Breast epithelium (tissue), 4 donors: ENCODE results near the gene SLC16A5. TPM values are rescaled to one million over a fixed set of nuclear protein-coding genes. Genes with fewer than 3 reads are reported as not detected.

Experiments used
- DNase-seq, 2 donors: peaks; one replicate each; pipeline ENCODE4 v3.0.0-alpha.2; 2019; ENCODE audit warnings: low spot score in 2 of 2
- H3K27ac ChIP-seq, 2 donors: fragments of 200-600 bp; sonication (generic) in 1 of 2; one replicate each; pipeline ENCODE4 v1.5.1; 2016 to 2019; ENCODE audit warnings: mild to moderate bottlenecking in 1 of 2
- H3K27me3 ChIP-seq, 2 donors: fragments of 200-600 bp; sonication (generic) in 1 of 2; one replicate each; pipeline versions ENCODE4 v1.5.1 to v1.6.0; 2017 to 2019; ENCODE audit warnings: control low read depth in 1 of 2, mild to moderate bottlenecking in 1 of 2
- H3K36me3 ChIP-seq: fragments of 200-600 bp; one replicate; pipeline ENCODE4 v1.5.1; 2019
- H3K4me1 ChIP-seq, 2 donors: fragments of 200-600 bp; sonication (generic); one replicate each; pipeline ENCODE4 v1.5.1; 2016 to 2019; ENCODE audit warnings: control low read depth in 1 of 2
- H3K4me3 ChIP-seq, 3 donors: fragments of 200-600 bp; sonication (generic); 1 replicate in 2 of 3; 2 replicates in 1 of 3; pipeline ENCODE4 v1.5.1; 2016 to 2019; ENCODE audit warnings: mild to moderate bottlenecking in 3 of 3, moderate library complexity in 2 of 3
- H3K9me3 ChIP-seq, 2 donors: fragments of 200-600 bp; sonication (generic) in 1 of 2; one replicate each; pipeline ENCODE4 v1.5.1; 2016 to 2019; ENCODE audit warnings: control low read depth in 1 of 2
- POLR2A ChIP-seq: fragments of 450-650 bp; IDR thresholded peaks from one replicate; pipeline ENCODE4 v1.6.1; 2016; ENCODE audit warnings: antibody characterized with exemption, mild to moderate bottlenecking, moderate library complexity
- POLR2AphosphoS5 ChIP-seq, 3 donors: sonication (generic); formaldehyde crosslinking; IDR thresholded peaks; one replicate each; pipeline ENCODE4 v1.6.1; 2017; ENCODE audit warnings: antibody characterized with exemption in 3 of 3
- intact Hi-C: fragments of 100-400 bp; cut with DNase I; formaldehyde crosslinking; loops from one replicate; pipeline ENCODE4 v1.15.1; 2023; ENCODE audit warnings: low total_unique reads
- total RNA-seq, 3 donors: library from RNA; depleted of rRNA; stranded (reverse); fragments of >200 nt; gene quantifications; one replicate each; pipeline ENCODE4 v1.1.0, GENCODE V29; 2016
- TF ChIP-seq, protein P1 (sequence below), 3 donors: fragments of 450-650 bp; IDR thresholded peaks; one replicate each; pipeline ENCODE4 v1.5.1; 2016 to 2017; ENCODE audit warnings: antibody characterized with exemption in 3 of 3, mild to moderate bottlenecking in 3 of 3, moderate library complexity in 3 of 3

SLC16A5 gene
- total RNA-seq, 3 donors from 2014 or later, result 9.0 to 19.8 (median 18.4) TPM

DNA sequence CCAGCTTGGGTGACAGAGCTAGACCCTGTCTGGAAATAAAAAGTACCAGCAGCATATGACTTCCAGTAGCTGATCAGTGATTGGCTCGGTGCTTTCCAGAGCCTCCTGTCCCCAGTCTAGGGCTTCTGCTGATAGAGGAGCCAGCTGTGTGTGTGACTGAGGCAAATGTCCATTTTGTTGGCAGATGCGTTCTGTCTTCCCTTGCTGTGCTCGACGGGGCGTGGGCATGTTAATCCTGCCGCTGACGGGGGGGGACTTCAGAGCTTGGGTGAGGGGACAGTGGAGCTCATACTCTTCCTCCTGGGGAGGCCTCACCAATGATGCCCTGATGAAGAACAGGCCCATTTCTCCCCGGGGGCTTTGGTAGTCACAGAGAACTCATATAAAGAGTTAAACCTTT lies 26.1 kb upstream of the SLC16A5 start:
- H3K27me3 ChIP-seq, result no peaks in the 10 kb centered on the region
- no peak for DNase-seq
- H3K27ac ChIP-seq, result no peak overlapping the region
- H3K36me3 ChIP-seq, result peaks cover 3% of the 10 kb centered on the region
- intact Hi-C loops, result no loop called here
- H3K4me3 ChIP-seq, result no peak overlapping the region
- H3K4me1 ChIP-seq, result no peaks in the 10 kb centered on the region
- TF ChIP-seq POLR2A, result no peak
- TF ChIP-seq, protein P1, sequence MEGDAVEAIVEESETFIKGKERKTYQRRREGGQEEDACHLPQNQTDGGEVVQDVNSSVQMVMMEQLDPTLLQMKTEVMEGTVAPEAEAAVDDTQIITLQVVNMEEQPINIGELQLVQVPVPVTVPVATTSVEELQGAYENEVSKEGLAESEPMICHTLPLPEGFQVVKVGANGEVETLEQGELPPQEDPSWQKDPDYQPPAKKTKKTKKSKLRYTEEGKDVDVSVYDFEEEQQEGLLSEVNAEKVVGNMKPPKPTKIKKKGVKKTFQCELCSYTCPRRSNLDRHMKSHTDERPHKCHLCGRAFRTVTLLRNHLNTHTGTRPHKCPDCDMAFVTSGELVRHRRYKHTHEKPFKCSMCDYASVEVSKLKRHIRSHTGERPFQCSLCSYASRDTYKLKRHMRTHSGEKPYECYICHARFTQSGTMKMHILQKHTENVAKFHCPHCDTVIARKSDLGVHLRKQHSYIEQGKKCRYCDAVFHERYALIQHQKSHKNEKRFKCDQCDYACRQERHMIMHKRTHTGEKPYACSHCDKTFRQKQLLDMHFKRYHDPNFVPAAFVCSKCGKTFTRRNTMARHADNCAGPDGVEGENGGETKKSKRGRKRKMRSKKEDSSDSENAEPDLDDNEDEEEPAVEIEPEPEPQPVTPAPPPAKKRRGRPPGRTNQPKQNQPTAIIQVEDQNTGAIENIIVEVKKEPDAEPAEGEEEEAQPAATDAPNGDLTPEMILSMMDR (IDR thresholded peaks at IDR 0.05), result no peak
- TF ChIP-seq POLR2AphosphoS5 (IDR thresholded peaks at IDR 0.05), result no peak
- no peaks in the 10 kb centered on the region for H3K9me3 ChIP-seq

DNA sequence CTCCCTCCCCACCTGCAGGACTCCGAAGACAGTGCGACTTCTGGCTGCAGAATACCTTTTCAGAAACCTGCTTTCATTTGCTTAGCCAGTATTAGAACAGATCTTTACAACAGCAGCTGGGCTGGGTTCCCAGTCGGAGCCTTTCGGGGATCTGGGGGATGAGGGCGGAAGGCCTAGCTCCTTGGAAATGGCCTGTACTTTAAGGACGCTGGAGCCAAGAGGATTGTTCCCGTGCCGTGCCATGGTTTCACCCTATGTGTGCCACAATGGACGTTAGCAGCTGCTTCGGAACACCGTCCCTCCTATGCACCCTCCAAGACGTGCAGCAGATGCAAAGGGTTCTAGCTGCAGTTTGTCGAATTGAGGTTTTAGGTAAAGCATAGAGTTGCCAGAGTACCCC lies 24.6 kb upstream of the SLC16A5 start:
- Histone ChIP-seq H3K27ac (no peak overlapping the region), H3K27me3 (no peaks in the 10 kb centered on the region), H3K4me1 (no peaks in the 10 kb centered on the region), H3K4me3 (no peak overlapping the region), H3K36me3 (peaks cover 3% of the 10 kb centered on the region), H3K9me3 (no peaks in the 10 kb centered on the region)
- DNase-seq, result no peak
- intact Hi-C loops, result no loop called here
- TF ChIP-seq, protein P1 (IDR thresholded peaks at IDR 0.05), result no peak
- TF ChIP-seq POLR2A, result no peak
- TF ChIP-seq POLR2AphosphoS5 (IDR thresholded peaks at IDR 0.05), result no peak

DNA sequence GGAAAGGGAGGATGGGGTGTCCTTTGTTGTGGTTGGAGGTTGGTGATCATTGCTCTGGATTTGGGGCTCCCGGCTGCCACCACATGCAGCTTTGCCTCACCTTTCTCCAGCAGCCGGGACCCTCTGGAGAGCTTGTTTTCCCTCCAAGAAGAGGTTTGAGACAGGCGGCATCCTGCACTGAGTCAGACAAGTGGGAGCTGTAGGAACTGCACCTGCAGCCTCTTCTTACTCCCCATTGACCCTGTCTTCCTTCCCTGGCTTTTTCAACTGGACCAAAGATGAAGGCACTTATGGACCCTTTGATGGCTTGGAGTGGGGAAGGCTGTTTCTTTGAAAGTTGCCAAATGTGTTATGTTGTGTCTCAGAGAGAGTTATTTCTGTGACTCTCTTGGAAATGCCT lies 24.1 kb upstream of the SLC16A5 start:
- no peaks in the 10 kb centered on the region for H3K4me1 ChIP-seq
- no peaks in the 10 kb centered on the region for H3K9me3 ChIP-seq
- H3K36me3 ChIP-seq, result peaks cover 3% of the 10 kb centered on the region
- H3K27ac ChIP-seq, result no peak overlapping the region
- TF ChIP-seq POLR2A, result no peak
- TF ChIP-seq, protein P1 (IDR thresholded peaks at IDR 0.05), result no peak
- no peak for TF ChIP-seq POLR2AphosphoS5 (IDR thresholded peaks at IDR 0.05)
- DNase-seq, result no peak
- H3K4me3 ChIP-seq, result no peak overlapping the region
- H3K27me3 ChIP-seq, result no peaks in the 10 kb centered on the region
- intact Hi-C loops, result no loop called here

DNA sequence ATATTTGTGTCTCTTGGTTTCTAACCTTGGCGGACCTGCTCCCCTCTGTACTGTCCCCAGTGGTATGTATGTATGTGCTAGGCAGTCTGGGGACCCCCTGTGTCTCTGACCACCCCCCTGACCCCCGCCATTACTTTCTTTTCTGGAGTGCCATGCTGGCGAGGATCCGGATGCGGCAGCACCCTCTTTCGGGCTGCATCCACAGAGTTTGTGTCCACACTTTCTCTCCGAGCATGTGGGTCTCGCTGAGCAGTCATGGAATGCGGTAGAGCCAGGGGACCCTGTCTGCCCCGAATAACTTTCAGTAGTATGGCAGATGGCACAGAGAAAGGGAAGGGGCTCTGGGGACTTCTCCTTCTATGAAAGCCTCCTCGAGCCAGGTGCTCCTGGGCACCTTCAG lies 23.7 kb upstream of the SLC16A5 start:
- no peaks in the 10 kb centered on the region for H3K4me1 ChIP-seq
- DNase-seq, result no peak
- no peaks in the 10 kb centered on the region for H3K27me3 ChIP-seq
- peaks cover 3% of the 10 kb centered on the region for H3K36me3 ChIP-seq
- TF ChIP-seq, protein P1 (IDR thresholded peaks at IDR 0.05), result no peak
- TF ChIP-seq POLR2AphosphoS5 (IDR thresholded peaks at IDR 0.05) (no peak), POLR2A (no peak)
- H3K9me3 ChIP-seq, result no peaks in the 10 kb centered on the region
- H3K4me3 ChIP-seq, result no peak overlapping the region
- intact Hi-C loops, result no loop called here
- no peak overlapping the region for H3K27ac ChIP-seq

DNA sequence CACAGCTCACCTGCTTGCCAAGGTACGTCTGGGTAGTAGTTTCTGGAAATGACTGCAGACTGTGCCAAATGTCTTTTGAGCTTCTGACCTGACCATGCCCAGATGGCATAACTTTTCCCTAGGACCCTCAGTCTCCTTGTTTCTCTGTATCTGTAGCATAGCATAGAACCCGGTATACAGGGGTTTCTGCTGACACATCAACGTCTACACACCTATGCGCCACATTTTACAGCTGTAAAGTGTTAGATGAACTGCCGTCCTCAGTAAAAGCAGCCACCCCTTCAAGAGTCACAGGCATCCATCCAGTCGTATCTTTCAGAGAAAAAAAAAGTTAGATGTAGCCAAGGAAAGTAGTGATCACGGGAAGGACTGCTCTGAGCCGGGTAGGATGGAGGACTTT lies 23.3 kb upstream of the SLC16A5 start:
- H3K36me3 ChIP-seq, result peaks cover 3% of the 10 kb centered on the region
- intact Hi-C loops, result no loop called here

More for the DNA sequence above, 23.3 kb upstream of the SLC16A5 start:
- H3K27ac ChIP-seq, result no peak overlapping the region
- no peak for DNase-seq
- TF ChIP-seq POLR2A (no peak), POLR2AphosphoS5 (IDR thresholded peaks at IDR 0.05) (no peak)
- TF ChIP-seq, protein P1 (IDR thresholded peaks at IDR 0.05), result no peak
- no peaks in the 10 kb centered on the region for H3K4me1 ChIP-seq
- H3K4me3 ChIP-seq, result no peak overlapping the region
- H3K27me3 ChIP-seq, result no peaks in the 10 kb centered on the region
- no peaks in the 10 kb centered on the region for H3K9me3 ChIP-seq
